Measurements from ENCODE around the gene IL21R.

DNA sequence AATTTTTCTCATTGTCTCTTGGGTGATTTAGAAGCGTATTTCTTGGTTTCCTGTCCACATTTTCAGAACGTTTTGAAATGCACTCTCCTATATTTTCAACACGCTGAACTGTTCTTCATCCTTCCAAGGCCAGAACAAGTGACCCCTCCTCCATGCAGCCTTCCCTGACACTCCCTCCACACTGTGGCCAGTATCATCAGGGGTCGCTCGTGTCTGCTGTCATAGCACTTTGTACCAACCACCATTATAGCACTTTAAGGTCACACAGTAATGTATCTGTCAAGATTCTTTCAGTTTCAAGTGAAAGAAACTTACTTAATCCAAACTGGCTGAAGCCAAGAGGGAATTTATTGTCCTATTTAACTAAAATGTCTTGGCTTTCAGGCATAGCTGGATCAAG lies 17.5 kb upstream of the IL21R start:
- no peak for TF ChIP-seq POLR2AphosphoS5 (IDR thresholded peaks at IDR 0.05)
- TF ChIP-seq, protein P1, sequence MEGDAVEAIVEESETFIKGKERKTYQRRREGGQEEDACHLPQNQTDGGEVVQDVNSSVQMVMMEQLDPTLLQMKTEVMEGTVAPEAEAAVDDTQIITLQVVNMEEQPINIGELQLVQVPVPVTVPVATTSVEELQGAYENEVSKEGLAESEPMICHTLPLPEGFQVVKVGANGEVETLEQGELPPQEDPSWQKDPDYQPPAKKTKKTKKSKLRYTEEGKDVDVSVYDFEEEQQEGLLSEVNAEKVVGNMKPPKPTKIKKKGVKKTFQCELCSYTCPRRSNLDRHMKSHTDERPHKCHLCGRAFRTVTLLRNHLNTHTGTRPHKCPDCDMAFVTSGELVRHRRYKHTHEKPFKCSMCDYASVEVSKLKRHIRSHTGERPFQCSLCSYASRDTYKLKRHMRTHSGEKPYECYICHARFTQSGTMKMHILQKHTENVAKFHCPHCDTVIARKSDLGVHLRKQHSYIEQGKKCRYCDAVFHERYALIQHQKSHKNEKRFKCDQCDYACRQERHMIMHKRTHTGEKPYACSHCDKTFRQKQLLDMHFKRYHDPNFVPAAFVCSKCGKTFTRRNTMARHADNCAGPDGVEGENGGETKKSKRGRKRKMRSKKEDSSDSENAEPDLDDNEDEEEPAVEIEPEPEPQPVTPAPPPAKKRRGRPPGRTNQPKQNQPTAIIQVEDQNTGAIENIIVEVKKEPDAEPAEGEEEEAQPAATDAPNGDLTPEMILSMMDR (IDR thresholded peaks at IDR 0.05), result no peak
- TF ChIP-seq POLR2A (IDR thresholded peaks at IDR 0.05), result no peak
